Fibroblast of lung (primary cell): ENCODE results near the gene LRP1-AS.

Experiments
- EZH2 ChIP-seq: IDR thresholded peaks from 2 replicates; pipeline ENCODE4 v1.5.1; 2012; ENCODE audit warnings: low read length, control low read depth, mild to moderate bottlenecking; ENCODE audit errors: missing control alignments
- TF ChIP-seq, protein P1 (sequence below), 2 donors: IDR thresholded peaks in 1 of 2; conservative IDR thresholded peaks in 1 of 2; 1 replicate in 1 of 2; 2 replicates in 1 of 2; pipeline ENCODE4 v1.5.1; 2011 to 2012; ENCODE audit warnings: low read length in 2 of 2, control low read depth in 1 of 2, inconsistent platforms in 1 of 2, low read depth in 1 of 2, mild to moderate bottlenecking in 1 of 2

DNA sequence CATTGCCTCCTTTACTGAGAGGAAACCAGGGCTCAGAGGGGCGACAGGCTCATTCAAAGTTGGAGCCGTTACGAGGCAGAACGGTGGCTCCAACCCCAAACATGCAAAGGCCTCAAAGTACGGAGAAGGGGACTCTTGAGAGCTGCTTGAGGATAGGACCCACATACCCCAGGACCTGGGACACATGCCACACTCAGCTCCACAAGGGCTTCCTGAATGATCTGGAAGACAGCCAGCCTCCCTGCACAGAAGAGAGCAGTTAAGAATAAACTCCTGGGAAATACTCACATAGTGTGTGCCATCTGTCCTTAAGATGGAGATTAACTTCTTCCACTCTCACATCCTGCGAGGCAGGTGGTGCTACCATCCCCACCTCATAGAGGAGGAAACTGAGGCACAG, 42.6 kb upstream of the LRP1-AS start:
- TF ChIP-seq, protein P1, sequence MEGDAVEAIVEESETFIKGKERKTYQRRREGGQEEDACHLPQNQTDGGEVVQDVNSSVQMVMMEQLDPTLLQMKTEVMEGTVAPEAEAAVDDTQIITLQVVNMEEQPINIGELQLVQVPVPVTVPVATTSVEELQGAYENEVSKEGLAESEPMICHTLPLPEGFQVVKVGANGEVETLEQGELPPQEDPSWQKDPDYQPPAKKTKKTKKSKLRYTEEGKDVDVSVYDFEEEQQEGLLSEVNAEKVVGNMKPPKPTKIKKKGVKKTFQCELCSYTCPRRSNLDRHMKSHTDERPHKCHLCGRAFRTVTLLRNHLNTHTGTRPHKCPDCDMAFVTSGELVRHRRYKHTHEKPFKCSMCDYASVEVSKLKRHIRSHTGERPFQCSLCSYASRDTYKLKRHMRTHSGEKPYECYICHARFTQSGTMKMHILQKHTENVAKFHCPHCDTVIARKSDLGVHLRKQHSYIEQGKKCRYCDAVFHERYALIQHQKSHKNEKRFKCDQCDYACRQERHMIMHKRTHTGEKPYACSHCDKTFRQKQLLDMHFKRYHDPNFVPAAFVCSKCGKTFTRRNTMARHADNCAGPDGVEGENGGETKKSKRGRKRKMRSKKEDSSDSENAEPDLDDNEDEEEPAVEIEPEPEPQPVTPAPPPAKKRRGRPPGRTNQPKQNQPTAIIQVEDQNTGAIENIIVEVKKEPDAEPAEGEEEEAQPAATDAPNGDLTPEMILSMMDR (conservative IDR thresholded peaks at IDR 0.05 in 1 of 2, IDR thresholded peaks at IDR 0.05 in 1 of 2; ENCODE audit: low read depth in 1 of 2, low read length in 2 of 2), result no peak
- TF ChIP-seq EZH2, result no peak
